HG03565 (cell line): ENCODE data around the gene R3HDM2.
"Not testable (repeated sequence)": the region's sequence is repeated elsewhere in the genome, so short reads cannot be mapped to it uniquely, and the experiment has no call there.

ENCODE experiments used
- ATAC-seq: cut with Tn5 transposase; IDR thresholded peaks from one replicate; pipeline ENCODE4 v1.9.1; 2021; ENCODE audit warnings: mild to moderate bottlenecking, moderate library complexity; ENCODE audit not compliant: unreplicated experiment

R3HDM2 gene

DNA sequence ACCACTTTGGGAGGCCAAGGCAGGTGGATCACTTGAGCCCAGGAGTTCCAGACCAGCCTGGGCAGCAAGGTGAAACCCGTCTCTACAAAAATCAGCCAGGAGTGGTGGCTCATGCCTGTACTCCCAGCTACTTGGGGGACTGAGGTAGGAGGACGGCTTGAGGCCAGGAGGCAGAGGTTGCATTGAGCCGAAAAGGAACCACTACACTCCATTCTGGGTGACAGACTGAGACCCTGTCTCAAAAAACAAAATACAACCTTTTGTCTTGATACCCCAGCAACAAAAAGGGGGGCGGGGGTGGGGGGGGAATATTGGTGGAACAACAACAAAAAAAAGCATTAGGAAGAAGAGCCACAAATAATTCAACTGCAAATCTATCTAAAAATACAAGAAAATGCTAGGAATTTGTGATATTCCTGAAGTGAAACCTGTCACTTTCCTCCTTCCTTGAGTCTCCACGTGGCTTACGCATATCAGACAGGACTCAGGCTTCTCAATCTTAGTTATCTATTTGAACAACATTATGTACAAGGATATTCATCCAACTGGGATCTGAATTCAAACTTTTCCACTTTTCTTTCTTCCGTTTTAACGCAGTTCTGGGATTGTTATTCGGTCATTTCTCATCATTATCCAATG lies 1.3 kb downstream of the R3HDM2 start:
- ATAC-seq = no peak

DNA sequence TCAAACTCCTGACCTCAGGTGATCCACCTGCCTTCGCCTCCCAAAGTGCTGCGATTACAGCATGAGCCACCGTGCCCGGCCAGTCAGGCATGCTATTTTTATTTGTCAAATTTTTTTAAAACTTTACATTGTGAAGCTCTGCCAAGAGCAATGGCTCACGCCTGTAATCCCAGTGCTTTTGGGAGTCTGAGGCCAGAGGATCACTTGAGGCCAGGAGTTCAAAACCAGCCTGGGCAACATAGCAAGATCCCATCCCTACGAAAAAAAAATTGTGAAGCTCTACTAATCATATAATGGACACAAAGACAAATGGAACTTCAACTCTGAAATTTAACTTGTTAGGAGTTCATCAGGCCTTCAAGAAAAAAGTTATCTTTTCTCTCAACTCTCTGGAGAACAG lies 1.9 kb downstream of the R3HDM2 start:
- no peak for ATAC-seq

DNA sequence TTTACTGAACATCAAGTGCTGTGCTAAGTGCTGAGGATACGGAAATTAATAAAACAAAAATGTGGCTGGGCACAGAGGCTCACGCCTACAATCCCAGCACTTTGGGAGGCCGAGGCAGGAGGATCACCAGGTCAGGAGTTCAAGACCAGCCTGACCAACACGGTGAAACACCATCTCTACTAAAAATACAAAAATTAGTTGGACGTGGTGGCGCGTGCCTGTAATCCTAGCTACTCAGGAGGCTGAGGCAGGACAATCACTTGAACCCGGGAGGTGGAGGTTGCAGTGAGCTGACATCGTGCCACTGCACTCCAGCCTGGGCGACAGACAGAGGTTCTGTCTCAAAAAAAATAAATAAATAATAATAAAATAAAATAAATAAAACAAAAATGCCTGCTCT lies 3.9 kb downstream of the R3HDM2 start:
- ATAC-seq = not testable (repeated sequence)

DNA sequence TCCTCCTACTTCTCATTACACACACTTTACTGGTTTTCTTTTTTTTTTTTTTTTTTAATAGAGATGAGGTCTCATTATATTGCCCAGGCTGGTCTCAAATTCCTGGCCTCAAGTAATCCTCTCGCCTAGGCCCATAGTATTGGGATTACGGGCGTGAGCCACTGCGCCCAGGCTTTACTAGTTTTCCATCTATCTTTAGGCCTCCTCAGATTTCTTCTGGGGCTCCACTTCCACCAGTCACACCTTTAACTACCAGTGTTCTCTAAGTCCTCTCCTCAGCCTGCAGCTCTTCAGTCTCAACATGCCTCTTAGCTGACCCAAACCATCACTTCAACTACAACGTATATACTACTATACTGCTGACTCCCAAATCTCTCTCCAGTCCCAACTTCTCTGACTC lies 10.4 kb downstream of the R3HDM2 start:
- no peak for ATAC-seq

DNA sequence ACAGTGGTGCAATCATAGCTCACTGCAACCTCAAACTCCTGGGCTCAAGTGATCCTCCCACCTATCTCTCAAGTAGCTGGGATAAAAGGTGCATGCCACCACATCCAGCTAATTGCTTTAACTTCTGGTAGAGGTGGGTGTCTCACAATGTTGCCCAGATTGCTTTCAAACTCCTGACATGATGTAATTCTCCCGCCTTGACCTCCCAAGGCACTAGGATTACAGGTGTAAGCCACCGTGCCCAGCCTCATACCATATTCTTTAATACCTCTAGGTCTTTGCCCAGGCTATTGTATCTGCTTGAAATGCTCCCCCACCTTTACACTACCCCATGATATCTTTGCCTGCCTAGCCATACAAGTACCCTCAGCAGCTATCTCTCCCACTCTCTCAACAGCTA lies 11.3 kb downstream of the R3HDM2 start:
- ATAC-seq = no peak

DNA sequence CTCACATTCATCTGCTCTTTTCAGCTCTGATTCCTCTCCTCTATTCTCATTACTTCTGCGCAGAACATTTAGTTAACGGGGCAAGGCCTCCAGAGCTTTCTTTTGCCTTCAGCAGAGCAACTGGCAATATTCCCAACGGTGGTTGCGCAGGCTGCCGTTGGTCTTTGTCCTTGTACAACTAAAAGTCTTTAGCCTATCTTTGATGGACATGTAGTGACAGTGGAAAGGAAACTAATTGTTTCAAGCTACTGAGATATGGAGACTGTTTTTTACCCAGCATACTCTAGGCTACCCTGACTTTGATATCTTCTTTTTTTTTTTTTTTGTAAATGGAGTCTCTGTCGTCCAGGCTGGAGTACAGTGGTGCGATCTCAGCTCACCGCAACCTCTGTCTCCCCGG lies 12.6 kb downstream of the R3HDM2 start:
- ATAC-seq = no peak

DNA sequence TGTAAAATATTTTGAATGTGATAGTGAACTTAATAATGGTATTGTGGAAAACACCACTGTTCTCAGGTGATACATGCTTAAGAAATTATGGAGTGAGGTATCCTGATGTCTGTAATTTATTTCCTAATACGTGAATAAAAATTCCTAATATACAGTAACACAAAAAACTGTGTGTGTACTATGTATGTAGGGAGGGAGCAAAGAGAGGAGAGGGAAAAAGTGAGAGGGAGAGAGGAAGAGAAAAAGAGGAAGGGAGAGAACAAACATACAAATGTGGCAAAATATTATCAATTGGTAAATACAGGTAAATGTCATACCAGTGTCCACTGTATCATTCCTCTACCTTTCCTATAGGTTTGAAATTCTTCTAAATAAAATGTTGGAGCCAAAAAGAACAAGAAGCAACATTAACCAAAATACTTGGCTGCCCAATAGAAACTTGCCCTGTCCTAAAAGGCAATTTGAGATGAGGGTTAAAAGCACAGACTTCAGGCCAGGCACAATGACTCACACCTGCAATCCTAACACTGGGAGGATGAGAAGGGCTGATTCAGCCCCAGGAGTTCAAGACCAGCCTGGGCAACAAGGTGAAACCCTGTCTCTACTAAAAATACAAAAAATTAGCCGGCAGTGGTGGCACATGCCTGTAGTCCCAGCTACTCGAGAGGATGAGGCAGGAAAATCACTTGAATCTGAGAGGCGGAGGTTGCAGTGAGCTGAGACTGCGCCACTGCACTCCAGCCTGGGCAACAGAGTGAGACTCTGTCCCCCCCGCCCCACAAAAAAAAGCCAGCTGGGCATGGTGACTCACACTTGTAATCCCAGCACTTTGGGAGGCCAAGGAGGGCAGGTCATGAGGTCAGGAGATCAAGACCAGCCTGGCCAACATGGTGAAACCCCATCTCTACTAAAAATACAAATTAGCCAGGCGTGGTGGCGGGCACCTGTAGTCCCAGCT lies 14.5 kb downstream of the R3HDM2 start:
- ATAC-seq = no peak

DNA sequence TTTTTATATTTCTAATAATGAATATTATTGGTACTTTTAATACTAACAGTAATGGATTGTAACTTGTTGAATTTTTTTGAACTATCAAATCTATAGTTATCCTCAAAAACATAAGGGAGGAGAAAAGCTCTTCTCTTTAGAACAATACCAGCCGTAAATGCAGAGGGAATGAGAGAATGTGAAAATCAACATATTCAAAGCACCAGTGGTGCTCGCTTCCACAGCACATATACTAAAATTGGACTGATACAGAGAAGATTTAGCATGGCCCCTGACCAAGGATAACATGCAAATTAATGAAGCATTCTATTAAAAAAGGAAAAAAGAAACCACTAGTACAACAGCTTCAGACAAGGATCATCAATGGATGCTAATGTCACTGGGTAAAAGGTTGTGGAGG lies 15.8 kb downstream of the R3HDM2 start:
- ATAC-seq = no peak

DNA sequence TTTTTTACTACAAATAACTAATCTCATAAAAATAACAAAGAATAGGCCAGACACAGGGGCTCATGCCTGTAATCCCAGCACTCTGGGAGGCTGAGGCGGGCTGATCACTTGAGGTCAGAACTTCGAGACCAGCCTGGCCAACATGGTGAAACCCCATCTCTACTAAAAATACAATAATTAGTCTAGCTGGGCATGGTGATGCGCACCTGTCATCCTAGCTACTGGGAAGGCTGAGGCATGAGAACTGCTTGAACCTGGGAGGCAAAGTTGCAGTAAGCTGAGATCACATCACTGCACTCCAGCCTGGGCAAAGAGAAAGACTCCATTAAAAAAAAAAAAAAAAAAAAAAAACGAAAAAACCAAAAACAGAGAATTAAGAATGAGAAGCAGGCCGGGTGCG lies 16.7 kb downstream of the R3HDM2 start:
- not testable (repeated sequence) for ATAC-seq

DNA sequence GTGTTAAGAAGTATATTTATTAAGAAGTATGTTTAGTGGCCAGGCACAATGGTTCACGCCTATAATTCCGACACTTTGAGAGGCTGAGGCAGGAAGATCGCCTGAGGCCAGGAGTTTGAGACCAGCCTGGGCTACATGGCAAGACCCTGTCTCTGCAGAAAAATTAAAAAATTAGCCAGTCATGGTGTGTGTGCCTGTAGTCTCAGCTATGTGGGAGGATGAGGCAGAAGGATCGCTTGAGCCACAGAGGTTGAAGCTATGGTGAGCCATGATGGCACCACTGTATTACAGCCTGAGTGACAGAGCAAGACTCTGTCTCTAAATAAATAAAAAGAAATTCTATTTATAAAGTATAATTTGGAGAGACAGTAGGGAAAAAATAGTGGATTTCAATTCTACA lies 20.3 kb downstream of the R3HDM2 start:
- ATAC-seq = no peak

DNA sequence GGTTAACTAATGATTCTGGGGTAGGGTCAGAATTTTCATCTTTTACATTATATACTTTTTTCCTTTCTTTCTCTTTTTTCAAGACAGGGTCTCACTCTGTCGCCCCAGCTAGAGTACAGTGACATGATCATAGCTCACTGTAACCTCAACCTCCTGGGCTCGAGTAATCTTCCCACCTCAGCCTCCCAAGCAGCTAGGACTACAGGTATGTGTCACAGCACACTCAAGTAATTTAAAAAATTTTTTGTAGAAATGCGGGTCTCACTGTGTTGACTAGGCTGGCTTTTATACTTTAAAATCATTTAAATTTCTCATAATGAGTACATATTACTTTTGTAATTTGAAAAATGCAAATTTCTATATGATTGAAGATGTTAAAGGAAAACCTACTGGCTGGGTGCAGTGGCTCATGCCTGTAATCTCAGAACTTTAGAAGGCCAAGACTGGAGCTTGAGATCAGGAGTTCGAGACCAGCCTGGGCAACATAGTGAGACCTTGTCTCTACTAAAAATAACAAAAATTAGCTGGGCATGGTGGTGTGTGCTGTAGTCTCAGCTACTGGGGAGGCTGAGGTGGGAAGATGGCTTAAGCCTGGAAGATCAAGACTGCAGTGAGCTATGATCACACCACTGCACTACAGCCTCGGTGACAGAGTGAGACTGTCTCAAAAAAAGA lies 25.7 kb downstream of the R3HDM2 start:
- ATAC-seq = no peak

DNA sequence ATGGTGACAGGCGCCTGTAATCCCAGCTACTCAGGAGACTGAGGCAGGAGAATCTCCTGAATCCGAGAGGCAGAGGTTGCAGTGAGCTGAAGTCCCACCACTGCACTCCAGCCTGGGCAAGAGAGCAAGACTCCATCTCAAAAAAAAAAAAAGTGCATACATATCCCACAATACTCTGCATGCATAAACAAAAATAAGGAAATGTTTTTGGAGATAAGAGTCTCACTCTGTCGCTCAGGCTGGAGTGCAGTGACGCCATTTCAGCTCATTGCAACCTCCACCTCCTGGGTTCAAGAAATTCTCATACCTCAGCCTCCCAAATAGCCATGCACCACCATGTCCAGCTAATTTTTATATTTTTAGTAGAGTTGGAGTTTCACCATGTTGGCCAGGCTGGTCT lies 28.7 kb downstream of the R3HDM2 start:
- ATAC-seq = not testable (repeated sequence)

DNA sequence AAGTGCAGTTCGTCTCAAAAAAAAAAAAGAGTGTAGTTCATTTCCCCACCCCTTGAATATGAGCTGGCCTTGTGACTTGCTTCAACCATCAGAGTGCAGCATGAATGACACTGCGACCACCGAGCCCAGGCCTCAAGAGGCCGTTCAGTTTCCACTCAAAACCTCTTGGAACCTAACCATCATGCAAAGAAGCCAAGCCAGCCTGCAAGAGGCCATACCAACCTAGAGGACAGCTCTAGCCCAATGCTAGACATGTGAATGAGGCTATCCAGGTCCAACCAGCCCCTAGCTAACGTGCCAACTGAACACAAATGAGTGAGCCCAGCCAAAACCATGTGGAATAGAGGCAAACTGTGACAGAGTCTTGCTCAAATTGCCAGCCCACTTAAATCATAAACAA lies 29.7 kb downstream of the R3HDM2 start:
- ATAC-seq = no peak

DNA sequence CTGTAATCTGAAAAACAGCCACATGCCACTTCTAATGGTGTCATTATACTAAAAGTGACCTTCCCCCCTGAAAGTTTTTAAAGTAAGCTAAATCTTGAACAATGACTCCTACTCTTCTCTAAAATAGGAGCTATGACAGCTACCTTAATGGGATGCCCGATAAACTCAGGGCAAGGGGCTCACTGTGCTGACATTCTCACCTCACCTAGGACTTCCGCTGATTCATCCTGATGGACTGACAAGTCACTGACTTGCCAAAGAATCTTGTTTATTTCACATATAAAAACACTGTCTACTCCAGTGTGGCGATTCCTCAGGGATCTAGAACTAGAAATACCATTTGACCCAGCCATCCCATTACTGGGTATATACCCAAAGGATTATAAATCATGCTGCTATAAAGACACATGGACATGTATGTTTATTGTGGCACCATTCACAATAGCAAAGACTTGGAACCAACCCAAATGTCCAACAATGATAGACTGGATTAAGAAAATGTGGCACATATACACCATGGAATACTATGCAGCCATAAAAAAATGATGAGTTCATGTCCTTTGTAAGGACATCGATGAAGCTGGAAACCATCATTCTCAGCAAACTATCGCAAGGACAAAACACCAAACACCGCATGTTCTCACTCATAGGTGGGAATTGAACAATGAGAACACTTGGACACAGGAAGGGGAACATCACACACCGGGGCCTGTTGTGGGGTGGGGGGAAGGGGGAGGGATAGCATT lies 31.0 kb downstream of the R3HDM2 start:
- not testable (repeated sequence) for ATAC-seq

DNA sequence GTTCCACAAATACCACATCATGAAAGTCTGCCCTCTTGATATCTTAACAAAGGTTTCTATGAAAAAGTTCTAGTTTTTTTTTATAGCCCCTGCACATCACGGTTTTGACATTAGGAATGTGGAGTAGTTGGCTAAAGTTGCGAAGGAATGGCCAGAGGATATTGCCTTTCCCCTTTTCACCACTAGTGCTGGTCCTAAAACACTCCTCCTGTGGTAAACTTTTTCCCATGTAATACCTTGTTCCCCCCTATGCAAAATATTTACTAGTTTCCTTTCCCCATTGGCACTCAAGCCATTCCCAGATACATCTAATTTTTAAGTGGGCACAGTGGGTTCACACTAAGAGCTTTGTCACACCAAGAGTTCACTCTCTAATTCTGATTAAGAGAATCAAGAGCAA lies 33.4 kb downstream of the R3HDM2 start:
- no peak for ATAC-seq

DNA sequence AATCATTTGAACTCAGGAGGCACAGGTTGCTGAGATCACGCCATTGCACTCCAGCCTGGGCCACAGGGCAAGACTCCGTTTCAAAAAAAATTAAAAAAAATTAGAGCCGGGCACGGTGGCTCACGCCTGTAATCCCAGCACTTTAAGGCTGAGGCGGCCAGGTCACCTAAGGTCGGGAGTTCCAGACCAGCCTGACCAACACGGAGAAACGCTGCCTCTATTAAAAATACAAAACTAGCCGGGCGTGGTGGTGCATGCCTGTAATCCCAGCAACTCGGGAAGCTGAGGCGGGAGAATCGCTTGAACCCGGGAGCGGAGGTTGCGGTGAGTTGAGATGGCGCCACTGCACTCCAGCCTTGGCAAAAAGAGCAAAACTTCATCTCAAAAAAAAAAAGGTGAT lies 35.7 kb downstream of the R3HDM2 start:
- no peak for ATAC-seq

DNA sequence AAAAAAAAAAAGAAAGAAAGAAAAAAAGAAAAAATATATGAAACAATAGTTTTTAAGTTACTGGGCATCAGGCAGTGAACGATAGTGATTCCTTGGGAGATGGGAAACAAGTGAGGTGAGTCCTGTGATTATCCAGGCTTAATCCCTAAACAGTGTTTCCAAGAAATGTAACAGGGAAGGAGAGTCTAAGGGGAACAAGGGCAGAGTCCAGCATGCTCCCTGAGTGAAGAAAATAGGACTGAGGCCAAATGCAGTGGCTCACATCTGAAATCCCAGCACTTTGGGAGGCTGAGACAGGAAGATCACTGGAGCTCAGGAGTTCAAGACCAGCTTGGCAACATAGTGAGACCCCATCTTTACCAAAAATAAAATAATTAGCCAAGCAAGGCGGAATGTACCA lies 40.7 kb downstream of the R3HDM2 start:
- no peak for ATAC-seq

DNA sequence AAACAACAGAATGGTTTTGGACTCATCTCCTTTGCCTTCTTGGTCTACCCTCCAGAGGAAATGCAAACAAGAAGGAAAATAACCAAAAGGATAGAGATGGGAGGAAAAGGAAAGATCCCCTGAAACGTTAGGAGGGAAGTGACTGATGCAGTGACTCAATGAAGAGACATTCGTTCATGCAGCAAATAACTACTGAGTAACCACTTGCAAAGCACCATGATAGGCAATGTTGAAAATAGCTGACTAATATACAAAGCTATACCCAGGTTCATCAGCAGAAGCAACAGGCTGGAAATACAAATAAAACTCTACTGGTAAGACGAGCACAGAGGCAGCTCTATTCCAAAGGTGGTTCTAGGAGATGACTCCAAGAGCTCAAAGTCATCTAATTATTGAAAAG lies 41.8 kb downstream of the R3HDM2 start:
- no peak for ATAC-seq

DNA sequence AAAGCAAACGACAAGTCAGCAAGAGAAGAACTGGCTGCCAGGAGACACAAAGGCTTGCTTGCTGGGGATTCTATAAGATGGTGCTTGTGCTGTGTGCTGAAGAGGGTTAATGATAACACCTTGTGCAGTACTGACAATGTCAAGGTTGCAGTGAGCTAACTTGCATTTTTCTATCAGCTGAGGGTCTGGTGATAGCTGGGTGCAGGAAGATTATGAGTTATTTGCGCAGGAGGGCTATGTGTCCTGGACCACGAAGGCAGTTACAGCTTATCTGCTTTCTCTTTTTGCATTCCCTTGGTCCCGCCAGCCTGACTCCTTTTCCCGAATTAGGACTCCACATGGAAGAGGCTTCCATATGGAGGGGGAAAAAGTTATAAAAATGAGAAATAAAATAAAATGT lies 42.4 kb downstream of the R3HDM2 start:
- no peak for ATAC-seq

DNA sequence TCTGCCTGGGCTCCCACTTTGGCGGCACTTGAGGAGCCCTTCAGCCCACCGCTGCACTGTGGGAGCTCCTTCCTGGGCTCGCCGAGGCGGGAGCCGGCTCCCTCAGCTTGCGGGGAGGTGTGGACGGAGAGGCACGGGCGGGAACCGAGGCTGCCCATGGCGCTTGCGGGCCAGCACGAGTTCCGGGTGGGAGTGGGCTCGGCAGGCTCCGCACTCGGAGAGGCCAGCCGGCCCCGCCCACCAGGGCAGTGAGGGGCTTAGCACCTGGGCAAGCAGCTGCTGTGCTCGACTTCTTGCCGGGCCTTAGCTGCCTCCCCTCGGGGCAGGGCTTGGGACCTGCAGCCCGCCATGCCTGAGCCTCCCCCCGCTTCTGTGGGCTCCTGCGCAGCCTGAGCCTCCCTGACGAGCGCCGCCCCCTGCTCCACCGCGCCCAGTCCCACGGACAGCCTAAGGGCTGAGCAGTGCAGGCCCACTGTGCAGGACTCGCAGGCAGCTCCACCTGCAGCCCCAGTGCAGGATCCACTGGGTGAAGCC lies 44.6 kb downstream of the R3HDM2 start:
- ATAC-seq = no peak

DNA sequence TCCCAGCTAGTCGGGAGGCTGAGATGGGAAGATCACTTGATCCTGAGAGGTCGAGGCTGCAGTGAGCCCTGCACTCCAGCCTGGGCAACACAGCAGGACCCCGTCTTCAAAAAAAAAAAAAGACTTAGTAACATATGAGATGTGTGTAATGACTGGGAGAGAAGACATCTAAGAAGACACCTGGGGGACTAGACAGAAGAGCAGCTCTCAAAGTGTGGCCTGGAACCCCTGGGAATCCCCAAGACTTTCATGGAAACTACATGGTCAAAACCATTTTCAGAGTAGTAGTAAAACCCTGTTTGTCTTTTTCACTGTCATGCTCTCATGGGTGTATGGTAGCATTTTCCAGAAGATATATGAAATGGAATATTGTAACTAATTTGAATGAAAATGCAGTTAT lies 45.3 kb downstream of the R3HDM2 start:
- no peak for ATAC-seq
